Activated naive CD8-positive, alpha-beta T cell treated with anti-CD3 and anti-CD28 coated beads, Interleukin-2, amount 10 ng/mL, durations not matched to agents 7 days and 5 days (primary cell): ENCODE results near the gene FBXO46. TPM values are rescaled to one million over a fixed set of nuclear protein-coding genes. Genes with fewer than 3 reads are reported as not detected.

Experiments
- ATAC-seq: fragments of 150-1000 bp; cut with Tn5 transposase; one replicate; pipeline ENCODE4 v1.10.0; 2021; ENCODE audit warnings: low read depth, moderate library complexity
- POLR2A ChIA-PET: fragments of 350-600 bp; sonication (Branson Sonifier 250); formaldehyde crosslinking; loops from one replicate; lab custom pipeline; 2021; ENCODE audit warnings: antibody characterized with exemption; lab: Charles Lee
- DNase-seq: peaks from one replicate; pipeline ENCODE4 v3.0.0; 2021
- H3K27ac Mint-ChIP-seq: one replicate; pipeline ENCODE4 v1.8.0; 2022; ENCODE audit warnings: mild to moderate bottlenecking, mixed read lengths
- H3K27me3 Mint-ChIP-seq: one replicate; pipeline ENCODE4 v1.8.0; 2022; ENCODE audit warnings: mild to moderate bottlenecking, moderate library complexity, mixed read lengths
- H3K36me3 Mint-ChIP-seq: one replicate; pipeline ENCODE4 v1.8.0; 2021; ENCODE audit warnings: mild to moderate bottlenecking, mixed read lengths
- H3K4me1 Mint-ChIP-seq: one replicate; pipeline ENCODE4 v1.8.0; 2021; ENCODE audit warnings: mixed read lengths
- H3K4me3 Mint-ChIP-seq: one replicate; pipeline ENCODE4 v1.8.0; 2022; ENCODE audit warnings: mild to moderate bottlenecking, moderate library complexity, mixed read lengths
- H3K9me3 Mint-ChIP-seq: one replicate; pipeline ENCODE4 v1.8.0; 2021; ENCODE audit warnings: mixed read lengths
- total RNA-seq, 2 experiments: library from RNA; stranded (reverse); gene quantifications; one replicate each; pipeline ENCODE4 v1.2.3, GENCODE V29; 2021

FBXO46 gene
- total RNA-seq, 2 experiments from 2014 or later: 29.9 to 35.5 TPM

DNA sequence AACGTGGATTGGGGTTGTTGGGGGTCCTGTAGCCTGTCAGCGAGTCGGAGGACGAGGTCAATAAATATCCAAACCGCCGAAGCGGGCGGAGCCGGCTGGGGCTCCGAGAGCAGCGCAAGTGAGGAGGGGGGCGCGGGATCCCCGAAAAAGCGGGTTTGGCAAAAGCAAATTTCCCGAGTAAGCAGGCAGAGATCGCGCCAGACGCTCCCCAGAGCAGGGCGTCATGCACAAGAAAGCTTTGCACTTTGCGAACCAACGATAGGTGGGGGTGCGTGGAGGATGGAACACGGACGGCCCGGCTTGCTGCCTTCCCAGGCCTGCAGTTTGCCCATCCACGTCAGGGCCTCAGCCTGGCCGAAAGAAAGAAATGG lies 39.1 kb upstream of the FBXO46 start:
- Mint-ChIP-seq H3K4me1 (peaks cover 5% of the 10 kb centered on the region), H3K36me3 (no peaks in the 10 kb centered on the region), H3K27me3 (peaks cover 14% of the 10 kb centered on the region), H3K4me3 (peak overlapping the region; percentile 91), H3K27ac (peak overlapping the region; percentile 86), H3K9me3 (no peaks in the 10 kb centered on the region)
- POLR2A ChIA-PET: interaction anchor here (0.6 to 3.0 kb wide), 12 partner anchors 9 to 823 kb away, joined by 4 to 37 read pairs (median 9); partner anchors contain the start of genes CCDC61, DMWD, FBXO46 and IRF2BP1
- DNase-seq (no peak), ATAC-seq (peak; percentile 37)

- Mint-ChIP-seq H3K4me1 (peaks cover 5% of the 10 kb centered on the region), H3K27ac (peak within 1 kb of the TSS; percentile 86), H3K9me3 (no peaks in the 10 kb centered on the region), H3K27me3 (peaks cover 17% of the 10 kb centered on the region), H3K4me3 (peak within 1 kb of the TSS; percentile 91), H3K36me3 (no peaks in the 10 kb centered on the region)
- ATAC-seq: peak; percentile 70
- POLR2A ChIA-PET: interaction anchor here (0.6 to 3.0 kb wide), 17 partner anchors 10 to 1841 kb away, joined by 3 to 37 read pairs (median 7); partner anchors contain the start of genes CCDC61, DMPK, DMWD and FBXO46
- DNase-seq: peak; percentile 99
Measured at GRCh38 chr19:45768984-45769782, 38.5 kb upstream of the FBXO46 start, which contains the start of gene SIX5. SIX5 (minus strand) TSS chr19:45769252; CDS start chr19:45768844, 408 bp downstream.

DNA sequence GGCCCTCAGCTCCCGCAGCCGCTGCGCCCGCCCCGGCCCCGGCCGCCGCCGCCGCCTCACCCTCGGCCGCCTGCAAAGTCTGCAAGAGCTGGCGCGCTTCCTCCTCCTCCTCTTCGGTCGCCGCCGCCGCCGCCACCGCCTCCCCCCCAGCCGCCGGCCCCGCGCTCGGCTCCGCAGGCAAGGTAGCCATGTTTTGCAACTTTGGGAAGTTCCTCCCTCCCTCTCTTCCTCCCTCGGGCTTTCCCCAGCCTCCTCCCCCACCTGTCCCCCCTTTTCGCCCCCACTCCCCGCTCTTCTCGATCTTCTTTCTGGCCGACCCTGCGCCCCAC lies 37.9 kb upstream of the FBXO46 start:
- H3K4me1 Mint-ChIP-seq: peaks cover 5% of the 10 kb centered on the region
- H3K27me3 Mint-ChIP-seq: peaks cover 17% of the 10 kb centered on the region
- peak overlapping the region; percentile 86 for H3K27ac Mint-ChIP-seq
- H3K4me3 Mint-ChIP-seq: peak overlapping the region; percentile 91
- H3K36me3 Mint-ChIP-seq: no peaks in the 10 kb centered on the region
- no peak for DNase-seq
- ATAC-seq: no peak
- POLR2A ChIA-PET: interaction anchor here (0.6 to 3.0 kb wide), 10 partner anchors 10 to 1840 kb away, joined by 3 to 37 read pairs (median 12); partner anchors contain the start of genes CCDC61, DMWD, FBXO46 and IRF2BP1
- H3K9me3 Mint-ChIP-seq: no peaks in the 10 kb centered on the region

- POLR2A ChIA-PET: interaction anchor here (0.6 to 3.0 kb wide), 12 partner anchors 11 to 1840 kb away, joined by 3 to 37 read pairs (median 10); partner anchors contain the start of genes CCDC61, DMWD, FBXO46 and FOSB
- peak; percentile 66 for DNase-seq
Measured at GRCh38 chr19:45767881-45768654, 37.4 kb upstream of the FBXO46 start.

DNA sequence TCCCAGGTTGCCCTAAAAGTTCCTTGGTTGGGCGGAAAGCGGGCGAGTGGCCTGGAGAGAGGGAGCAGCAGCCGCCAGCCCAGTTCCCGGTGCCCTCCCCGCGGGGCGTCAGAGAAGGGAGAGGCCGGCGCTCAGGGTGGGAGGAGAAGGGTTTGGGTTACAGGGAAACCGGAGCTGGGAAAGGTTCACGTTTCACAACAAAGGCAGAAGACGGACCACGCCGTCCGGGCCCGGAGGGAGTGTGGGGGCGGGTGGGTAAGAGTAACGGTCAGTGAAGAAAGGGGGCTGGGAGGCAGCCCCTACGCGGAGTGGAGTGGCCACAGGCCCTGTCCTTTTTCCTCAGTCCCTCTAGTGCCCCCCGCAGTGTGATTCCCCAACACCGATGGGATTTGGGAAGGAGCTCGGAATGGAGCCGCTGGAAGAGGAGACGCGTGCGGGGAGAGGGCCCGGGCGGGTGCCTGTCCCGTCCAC lies 36.7 kb upstream of the FBXO46 start:
- H3K4me1 Mint-ChIP-seq: peaks cover 5% of the 10 kb centered on the region
- no peak overlapping the region for H3K27ac Mint-ChIP-seq
- POLR2A ChIA-PET: interaction anchor here (0.6 to 2.2 kb wide), 3 partner anchors 11 to 299 kb away, joined by 3 to 16 read pairs (median 3); partner anchors contain the start of genes FBXO46 and FOSB
- peak overlapping the region; percentile 35 for H3K4me3 Mint-ChIP-seq
- peaks cover 17% of the 10 kb centered on the region for H3K27me3 Mint-ChIP-seq
- DNase-seq (no peak), ATAC-seq (no peak)
- H3K9me3 Mint-ChIP-seq: no peaks in the 10 kb centered on the region
- no peaks in the 10 kb centered on the region for H3K36me3 Mint-ChIP-seq

More at GRCh38 chr19:45767881-45768654, 37.4 kb upstream of the FBXO46 start:
- no peak for ATAC-seq
- no peaks in the 10 kb centered on the region for H3K36me3 Mint-ChIP-seq
- no peak overlapping the region for H3K27ac Mint-ChIP-seq
- peaks cover 17% of the 10 kb centered on the region for H3K27me3 Mint-ChIP-seq
- peak overlapping the region; percentile 68 for H3K4me3 Mint-ChIP-seq
- peaks cover 5% of the 10 kb centered on the region for H3K4me1 Mint-ChIP-seq
- no peaks in the 10 kb centered on the region for H3K9me3 Mint-ChIP-seq

DNA sequence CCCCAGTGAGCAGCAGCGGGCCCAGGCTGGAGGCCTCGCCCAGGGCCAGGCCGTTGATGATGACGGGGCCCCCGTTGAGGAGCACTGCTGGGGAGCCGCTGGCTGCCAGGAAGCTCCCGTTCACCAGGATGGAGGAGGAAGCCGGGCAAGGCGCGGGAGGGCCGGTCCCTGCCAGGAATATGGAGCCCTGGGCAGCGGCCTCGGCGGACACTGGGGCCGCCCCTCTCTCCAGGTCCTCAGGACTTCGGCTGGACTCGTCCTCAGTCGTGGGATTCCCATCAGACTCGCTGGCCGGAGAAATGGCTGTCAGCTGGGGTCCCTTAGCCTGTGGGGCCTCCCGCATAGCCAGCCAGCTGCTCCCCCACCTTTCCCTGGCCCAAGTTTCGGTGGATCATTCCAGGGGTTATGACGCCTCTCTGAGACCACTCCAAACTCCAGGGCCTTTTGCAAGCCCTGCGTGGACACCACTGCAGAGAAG lies 36.2 kb upstream of the FBXO46 start:
- H3K27ac Mint-ChIP-seq: no peak overlapping the region
- POLR2A ChIA-PET: interaction anchor here (1.3 kb wide), 1 partner anchor 299 kb away, joined by 3 read pairs; the partner anchor contains the start of gene FOSB
- no peak for ATAC-seq
- no peak for DNase-seq
- H3K4me3 Mint-ChIP-seq: no peak overlapping the region
- peaks cover 19% of the 10 kb centered on the region for H3K27me3 Mint-ChIP-seq
- H3K9me3 Mint-ChIP-seq: no peaks in the 10 kb centered on the region
- H3K36me3 Mint-ChIP-seq: no peaks in the 10 kb centered on the region
- peaks cover 5% of the 10 kb centered on the region for H3K4me1 Mint-ChIP-seq

DNA sequence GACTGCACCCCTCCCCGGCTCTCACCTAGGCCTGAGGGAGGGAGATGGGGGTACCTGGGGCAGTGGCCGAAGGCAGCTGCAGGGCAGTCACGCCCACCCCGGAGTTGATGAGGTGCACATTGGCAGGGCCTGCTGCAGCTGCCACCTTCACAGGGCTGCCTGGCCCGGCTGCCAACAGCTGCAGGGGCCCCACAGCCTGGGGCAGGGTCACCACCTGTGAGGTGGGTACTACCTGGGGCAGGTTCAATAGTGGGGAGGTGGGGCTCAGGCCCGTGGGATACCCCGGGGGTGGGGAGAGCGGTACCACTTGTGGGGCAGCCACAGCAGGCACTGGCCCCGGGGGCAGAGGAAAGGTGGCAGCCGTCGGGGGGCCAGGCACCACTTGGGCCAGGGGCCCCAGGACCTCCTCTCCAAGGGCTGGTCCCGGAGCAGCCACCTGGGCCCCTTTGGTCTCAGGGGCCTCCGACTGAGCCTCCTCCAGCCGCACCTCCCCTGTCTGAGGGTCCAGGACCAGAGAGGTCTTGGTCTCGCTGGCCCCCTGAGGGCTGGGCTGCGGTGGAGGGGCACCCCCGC lies 35.7 kb upstream of the FBXO46 start:
- no peak for DNase-seq
- H3K27ac Mint-ChIP-seq: no peak overlapping the region
- H3K4me3 Mint-ChIP-seq: no peak overlapping the region
- no peaks in the 10 kb centered on the region for H3K9me3 Mint-ChIP-seq
- no peak for ATAC-seq
- H3K4me1 Mint-ChIP-seq: peaks cover 5% of the 10 kb centered on the region
- H3K36me3 Mint-ChIP-seq: no peaks in the 10 kb centered on the region
- H3K27me3 Mint-ChIP-seq: peaks cover 20% of the 10 kb centered on the region
- POLR2A ChIA-PET: no interaction called here

- no peak for DNase-seq
- Mint-ChIP-seq H3K4me3 (no peak overlapping the region), H3K27me3 (peaks cover 17% of the 10 kb centered on the region), H3K27ac (no peak overlapping the region), H3K4me1 (peaks cover 1% of the 10 kb centered on the region), H3K36me3 (no peaks in the 10 kb centered on the region), H3K9me3 (no peaks in the 10 kb centered on the region)
- POLR2A ChIA-PET: no interaction called here
- ATAC-seq: no peak
Measured at GRCh38 chr19:45765702-45766295, 35.1 kb upstream of the FBXO46 start.

- POLR2A ChIA-PET: no interaction called here
- H3K4me1 Mint-ChIP-seq: no peaks in the 10 kb centered on the region
- H3K27ac Mint-ChIP-seq: no peak overlapping the region
- H3K9me3 Mint-ChIP-seq: no peaks in the 10 kb centered on the region
- peaks cover 17% of the 10 kb centered on the region for H3K27me3 Mint-ChIP-seq
- no peak overlapping the region for H3K4me3 Mint-ChIP-seq
- DNase-seq (no peak), ATAC-seq (no peak)
- no peaks in the 10 kb centered on the region for H3K36me3 Mint-ChIP-seq
Measured at GRCh38 chr19:45764945-45765701, 34.4 kb upstream of the FBXO46 start.

DNA sequence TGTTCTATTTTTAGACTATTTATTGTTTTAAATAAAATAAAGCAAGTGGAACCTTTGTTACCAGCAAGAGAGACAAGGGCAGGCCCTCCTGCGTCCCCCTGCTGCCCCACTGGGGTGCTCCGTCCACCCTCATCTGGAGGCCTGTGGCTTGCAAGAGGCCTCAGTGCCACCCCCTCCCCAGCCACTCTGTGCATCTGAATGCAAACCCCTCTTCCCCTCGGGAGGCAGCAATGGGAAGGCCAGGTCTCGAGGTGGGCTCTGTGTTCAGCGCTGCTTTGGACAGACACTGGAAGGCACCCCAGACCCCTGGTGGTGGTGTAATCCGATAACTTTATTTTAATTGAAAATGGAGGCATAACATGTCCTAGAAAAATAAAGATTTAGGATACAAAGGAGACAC lies 33.8 kb upstream of the FBXO46 start:
- no peaks in the 10 kb centered on the region for H3K36me3 Mint-ChIP-seq
- H3K9me3 Mint-ChIP-seq: no peaks in the 10 kb centered on the region
- DNase-seq (no peak), ATAC-seq (no peak)
- H3K27ac Mint-ChIP-seq: no peak overlapping the region
- H3K4me1 Mint-ChIP-seq: no peaks in the 10 kb centered on the region
- peaks cover 17% of the 10 kb centered on the region for H3K27me3 Mint-ChIP-seq
- no peak overlapping the region for H3K4me3 Mint-ChIP-seq
- POLR2A ChIA-PET: no interaction called here

GRCh38 chr19:45763691-45764294 lies 33.1 kb upstream of the FBXO46 start:
- no peaks in the 10 kb centered on the region for H3K9me3 Mint-ChIP-seq
- no peak overlapping the region for H3K4me3 Mint-ChIP-seq
- H3K27ac Mint-ChIP-seq: no peak overlapping the region
- DNase-seq: no peak
- H3K27me3 Mint-ChIP-seq: peaks cover 17% of the 10 kb centered on the region
- H3K4me1 Mint-ChIP-seq: no peaks in the 10 kb centered on the region
- H3K36me3 Mint-ChIP-seq: no peaks in the 10 kb centered on the region
- ATAC-seq: no peak
- POLR2A ChIA-PET: no interaction called here
